ENCODE data around the gene TUBGCP6.

Gene TUBGCP6

GRCh38 chr22:50244420-50245213 lies at the start of gene TUBGCP6:
Gene TUBGCP6, minus strand, starts transcription at chr22:50245023. Its CDS starts 564 bp downstream, at chr22:50244459.
- DNase-seq = peak; percentile 92

- no peak for DNase-seq
Measured at GRCh38 chr22:50294319-50294656, 49.5 kb upstream of the TUBGCP6 start.

GRCh38 chr22:50293441-50294318 lies 48.9 kb upstream of the TUBGCP6 start:
- DNase-seq = no peak

- no peak for DNase-seq
Measured at GRCh38 chr22:50292643-50293440, 48.0 kb upstream of the TUBGCP6 start.

- DNase-seq = no peak
Measured at GRCh38 chr22:50289942-50290630, 45.3 kb upstream of the TUBGCP6 start.

GRCh38 chr22:50289151-50289941 lies 44.5 kb upstream of the TUBGCP6 start:
- DNase-seq = no peak

GRCh38 chr22:50287731-50288130 lies 42.9 kb upstream of the TUBGCP6 start:
- no peak for DNase-seq

- DNase-seq = no peak
Measured at GRCh38 chr22:50286701-50287318, 42.0 kb upstream of the TUBGCP6 start.

GRCh38 chr22:50286275-50286674 lies 41.5 kb upstream of the TUBGCP6 start:
- DNase-seq = no peak

GRCh38 chr22:50285568-50286229 lies 40.9 kb upstream of the TUBGCP6 start:
- DNase-seq = no peak

GRCh38 chr22:50284479-50284878 lies 39.7 kb upstream of the TUBGCP6 start:
- DNase-seq = no peak

- DNase-seq = no peak
Measured at GRCh38 chr22:50283821-50284220, 39.0 kb upstream of the TUBGCP6 start.

GRCh38 chr22:50282361-50283155 lies 37.7 kb upstream of the TUBGCP6 start:
- DNase-seq = no peak

- DNase-seq = no peak
Measured at GRCh38 chr22:50281957-50282356, 37.1 kb upstream of the TUBGCP6 start.

GRCh38 chr22:50281384-50281760 lies 36.5 kb upstream of the TUBGCP6 start:
- no peak for DNase-seq

- no peak for DNase-seq
Measured at GRCh38 chr22:50280708-50281383, 36.0 kb upstream of the TUBGCP6 start.

GRCh38 chr22:50280022-50280707 lies 35.3 kb upstream of the TUBGCP6 start:
- DNase-seq = no peak

GRCh38 chr22:50278956-50279619 lies 34.3 kb upstream of the TUBGCP6 start:
- DNase-seq = no peak
